WTC11 (cell line): ENCODE data around the gene CHDH. TPM values are rescaled to one million over a fixed set of nuclear protein-coding genes. Genes with fewer than 3 reads are reported as not detected.

Source experiments
- ATAC-seq: fragments of 200-7000 bp; cut with Tn5 transposase; 2 replicates; pipeline ENCODE4 v1.10.0; 2021; ENCODE audit warnings: mild to moderate bottlenecking, moderate library complexity
- CTCF ChIA-PET: fragments of 300-600 bp; sonication (Branson Sonifier 250); formaldehyde crosslinking; loops from one replicate; lab custom pipeline; 2021; ENCODE audit warnings: antibody characterized with exemption; lab: Charles Lee
- POLR2A ChIA-PET: fragments of 350-600 bp; sonication (Branson Sonifier 250); formaldehyde crosslinking; loops from one replicate; lab custom pipeline; 2021; ENCODE audit warnings: antibody characterized with exemption; lab: Charles Lee
- DNase-seq: peaks from one replicate; pipeline ENCODE4 v3.0.0; 2021; ENCODE audit warnings: low spot score
- H3K27ac Mint-ChIP-seq: 2 replicates; pipeline ENCODE4 v1.8.0; 2021; ENCODE audit warnings: mixed read lengths
- H3K27me3 Mint-ChIP-seq: 2 replicates; pipeline ENCODE4 v1.8.0; 2021; ENCODE audit warnings: low read depth, mild to moderate bottlenecking, moderate library complexity, mixed read lengths
- H3K36me3 Mint-ChIP-seq: 2 replicates; pipeline ENCODE4 v1.8.0; 2021; ENCODE audit warnings: mixed read lengths
- H3K4me1 Mint-ChIP-seq: 2 replicates; pipeline ENCODE4 v1.8.0; 2022; ENCODE audit warnings: mixed read lengths
- H3K4me3 Mint-ChIP-seq: 2 replicates; pipeline ENCODE4 v1.8.0; 2021; ENCODE audit warnings: mild to moderate bottlenecking, moderate library complexity, mixed read lengths
- H3K9me3 Mint-ChIP-seq: 2 replicates; pipeline ENCODE4 v1.8.0; 2021; ENCODE audit warnings: mixed read lengths
- ATF1 ChIP-seq: sonication (generic); formaldehyde crosslinking; IDR thresholded peaks from 2 replicates; pipeline ENCODE4 v1.8.1; 2023; ENCODE audit warnings: mild to moderate bottlenecking, moderate library complexity, missing genetic modification reagents
- FOXP1 ChIP-seq: sonication (generic); formaldehyde crosslinking; IDR thresholded peaks from 2 replicates; pipeline ENCODE4 v1.8.0; 2022; ENCODE audit warnings: missing genetic modification reagents, mild to moderate bottlenecking, moderate library complexity, borderline replicate concordance
- KAT7 ChIP-seq: sonication (generic); formaldehyde crosslinking; IDR thresholded peaks from 2 replicates; pipeline ENCODE4 v1.8.1; 2023; ENCODE audit warnings: missing genetic modification reagents, mild to moderate bottlenecking, borderline replicate concordance
- NFATC4 ChIP-seq: fragments of 250-450 bp; sonication (Bioruptor Pico); IDR thresholded peaks from 2 replicates; pipeline ENCODE4 v1.9.0; 2021; ENCODE audit warnings: mild to moderate bottlenecking
- ZBTB21 ChIP-seq: sonication (generic); formaldehyde crosslinking; IDR thresholded peaks from 2 replicates; pipeline ENCODE4 v1.8.1; 2023; ENCODE audit warnings: mild to moderate bottlenecking, missing genetic modification reagents, borderline replicate concordance
- ZNF138 ChIP-seq: sonication (generic); formaldehyde crosslinking; conservative IDR thresholded peaks from 2 replicates; pipeline ENCODE4 v1.8.1; 2022; ENCODE audit warnings: mild to moderate bottlenecking, moderate library complexity, missing genetic modification reagents
- ZNF219 ChIP-seq: sonication (generic); formaldehyde crosslinking; IDR thresholded peaks from 2 replicates; pipeline ENCODE4 v1.8.0; 2023; ENCODE audit warnings: missing genetic modification reagents, mild to moderate bottlenecking, borderline replicate concordance
- ZNF423 ChIP-seq: fragments of 250-450 bp; sonication (Bioruptor Pico); IDR thresholded peaks from 2 replicates; pipeline ENCODE4 v2.1.2; 2022; ENCODE audit warnings: mild to moderate bottlenecking, moderate library complexity
- ZNF671 ChIP-seq: fragments of 250-450 bp; sonication (Bioruptor Pico); IDR thresholded peaks from 2 replicates; pipeline ENCODE4 v1.8.0; 2021; ENCODE audit warnings: mild to moderate bottlenecking
- total RNA-seq: library from RNA; stranded (reverse); gene quantifications from 3 replicates; pipeline ENCODE4 v1.2.3, GENCODE V29; 2021
- TF ChIP-seq, protein P1 (sequence below): sonication (generic); formaldehyde crosslinking; IDR thresholded peaks from 2 replicates; pipeline ENCODE4 v1.8.1; 2022; ENCODE audit warnings: missing genetic modification reagents, borderline replicate concordance
- TF ChIP-seq, protein P2 (sequence below): sonication (generic); formaldehyde crosslinking; IDR thresholded peaks from 2 replicates; pipeline ENCODE4 v1.8.1; 2023; ENCODE audit warnings: mild to moderate bottlenecking, missing genetic modification reagents
- TF ChIP-seq, protein P3 (sequence below): sonication (generic); formaldehyde crosslinking; IDR thresholded peaks from 2 replicates; pipeline ENCODE4 v1.8.1; 2023; ENCODE audit warnings: mild to moderate bottlenecking, missing genetic modification reagents
- TF ChIP-seq, protein P4 (sequence below): sonication (generic); formaldehyde crosslinking; IDR thresholded peaks from 2 replicates; pipeline ENCODE4 v1.8.0; 2023; ENCODE audit warnings: mild to moderate bottlenecking, missing genetic modification reagents
- TF ChIP-seq, protein P5 (sequence below): sonication (generic); formaldehyde crosslinking; IDR thresholded peaks from 2 replicates; pipeline ENCODE4 v1.8.0; 2023; ENCODE audit warnings: missing genetic modification reagents, mild to moderate bottlenecking, borderline replicate concordance
- TF ChIP-seq, protein P6 (sequence below): sonication (generic); formaldehyde crosslinking; IDR thresholded peaks from 2 replicates; pipeline ENCODE4 v1.8.1; 2023; ENCODE audit warnings: mild to moderate bottlenecking, moderate library complexity, missing genetic modification reagents

Gene CHDH
- total RNA-seq, 1 experiment from 2014 or later, result 11.7 TPM

DNA sequence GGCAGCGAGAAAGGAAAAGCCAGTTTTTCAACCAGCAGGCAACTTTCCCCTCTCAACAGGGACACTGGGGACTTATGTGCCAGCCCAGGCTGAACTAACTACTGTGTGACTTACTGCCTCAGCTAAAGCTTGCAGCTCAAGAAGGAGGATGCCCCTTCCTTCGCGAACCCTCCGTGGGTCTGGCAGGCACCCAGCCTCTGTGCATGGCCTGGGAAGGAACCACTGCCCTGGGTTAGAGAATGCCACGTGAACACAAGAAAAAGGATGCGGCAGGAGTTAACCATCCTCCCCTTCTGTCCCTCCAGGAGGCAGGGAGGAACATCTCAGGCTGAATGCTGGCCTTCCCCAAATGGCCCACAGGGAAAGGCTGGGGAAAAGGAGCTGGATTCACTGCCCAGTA, 29.0 kb downstream of the CHDH start:
- Mint-ChIP-seq H3K4me3 (no peak overlapping the region), H3K9me3 (no peaks in the 10 kb centered on the region), H3K27me3 (no peaks in the 10 kb centered on the region), H3K4me1 (no peaks in the 10 kb centered on the region), H3K36me3 (no peaks in the 10 kb centered on the region; the same call in 1 of the 2 replicates), H3K27ac (no peak overlapping the region)
- no peak for TF ChIP-seq ZBTB21 (CRISPR knock-in tag)
- TF ChIP-seq FOXP1 (CRISPR knock-in tag), result no peak
- TF ChIP-seq, protein P1, sequence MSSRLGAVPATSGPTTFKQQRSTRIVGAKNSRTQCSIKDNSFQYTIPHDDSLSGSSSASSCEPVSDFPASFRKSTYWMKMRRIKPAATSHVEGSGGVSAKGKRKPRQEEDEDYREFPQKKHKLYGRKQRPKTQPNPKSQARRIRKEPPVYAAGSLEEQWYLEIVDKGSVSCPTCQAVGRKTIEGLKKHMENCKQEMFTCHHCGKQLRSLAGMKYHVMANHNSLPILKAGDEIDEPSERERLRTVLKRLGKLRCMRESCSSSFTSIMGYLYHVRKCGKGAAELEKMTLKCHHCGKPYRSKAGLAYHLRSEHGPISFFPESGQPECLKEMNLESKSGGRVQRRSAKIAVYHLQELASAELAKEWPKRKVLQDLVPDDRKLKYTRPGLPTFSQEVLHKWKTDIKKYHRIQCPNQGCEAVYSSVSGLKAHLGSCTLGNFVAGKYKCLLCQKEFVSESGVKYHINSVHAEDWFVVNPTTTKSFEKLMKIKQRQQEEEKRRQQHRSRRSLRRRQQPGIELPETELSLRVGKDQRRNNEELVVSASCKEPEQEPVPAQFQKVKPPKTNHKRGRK (CRISPR knock-in tag), result no peak
- no peak for TF ChIP-seq ZNF219
- TF ChIP-seq ZNF423 (CRISPR knock-in tag), result no peak
- no peak for TF ChIP-seq ZNF138 (CRISPR knock-in tag)
- TF ChIP-seq, protein P2, sequence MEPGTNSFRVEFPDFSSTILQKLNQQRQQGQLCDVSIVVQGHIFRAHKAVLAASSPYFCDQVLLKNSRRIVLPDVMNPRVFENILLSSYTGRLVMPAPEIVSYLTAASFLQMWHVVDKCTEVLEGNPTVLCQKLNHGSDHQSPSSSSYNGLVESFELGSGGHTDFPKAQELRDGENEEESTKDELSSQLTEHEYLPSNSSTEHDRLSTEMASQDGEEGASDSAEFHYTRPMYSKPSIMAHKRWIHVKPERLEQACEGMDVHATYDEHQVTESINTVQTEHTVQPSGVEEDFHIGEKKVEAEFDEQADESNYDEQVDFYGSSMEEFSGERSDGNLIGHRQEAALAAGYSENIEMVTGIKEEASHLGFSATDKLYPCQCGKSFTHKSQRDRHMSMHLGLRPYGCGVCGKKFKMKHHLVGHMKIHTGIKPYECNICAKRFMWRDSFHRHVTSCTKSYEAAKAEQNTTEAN (CRISPR knock-in tag), result no peak
- no peak for TF ChIP-seq NFATC4 (CRISPR knock-in tag)
- TF ChIP-seq, protein P3, sequence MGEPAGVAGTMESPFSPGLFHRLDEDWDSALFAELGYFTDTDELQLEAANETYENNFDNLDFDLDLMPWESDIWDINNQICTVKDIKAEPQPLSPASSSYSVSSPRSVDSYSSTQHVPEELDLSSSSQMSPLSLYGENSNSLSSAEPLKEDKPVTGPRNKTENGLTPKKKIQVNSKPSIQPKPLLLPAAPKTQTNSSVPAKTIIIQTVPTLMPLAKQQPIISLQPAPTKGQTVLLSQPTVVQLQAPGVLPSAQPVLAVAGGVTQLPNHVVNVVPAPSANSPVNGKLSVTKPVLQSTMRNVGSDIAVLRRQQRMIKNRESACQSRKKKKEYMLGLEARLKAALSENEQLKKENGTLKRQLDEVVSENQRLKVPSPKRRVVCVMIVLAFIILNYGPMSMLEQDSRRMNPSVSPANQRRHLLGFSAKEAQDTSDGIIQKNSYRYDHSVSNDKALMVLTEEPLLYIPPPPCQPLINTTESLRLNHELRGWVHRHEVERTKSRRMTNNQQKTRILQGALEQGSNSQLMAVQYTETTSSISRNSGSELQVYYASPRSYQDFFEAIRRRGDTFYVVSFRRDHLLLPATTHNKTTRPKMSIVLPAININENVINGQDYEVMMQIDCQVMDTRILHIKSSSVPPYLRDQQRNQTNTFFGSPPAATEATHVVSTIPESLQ (CRISPR knock-in tag), result no peak
- TF ChIP-seq, protein P4, sequence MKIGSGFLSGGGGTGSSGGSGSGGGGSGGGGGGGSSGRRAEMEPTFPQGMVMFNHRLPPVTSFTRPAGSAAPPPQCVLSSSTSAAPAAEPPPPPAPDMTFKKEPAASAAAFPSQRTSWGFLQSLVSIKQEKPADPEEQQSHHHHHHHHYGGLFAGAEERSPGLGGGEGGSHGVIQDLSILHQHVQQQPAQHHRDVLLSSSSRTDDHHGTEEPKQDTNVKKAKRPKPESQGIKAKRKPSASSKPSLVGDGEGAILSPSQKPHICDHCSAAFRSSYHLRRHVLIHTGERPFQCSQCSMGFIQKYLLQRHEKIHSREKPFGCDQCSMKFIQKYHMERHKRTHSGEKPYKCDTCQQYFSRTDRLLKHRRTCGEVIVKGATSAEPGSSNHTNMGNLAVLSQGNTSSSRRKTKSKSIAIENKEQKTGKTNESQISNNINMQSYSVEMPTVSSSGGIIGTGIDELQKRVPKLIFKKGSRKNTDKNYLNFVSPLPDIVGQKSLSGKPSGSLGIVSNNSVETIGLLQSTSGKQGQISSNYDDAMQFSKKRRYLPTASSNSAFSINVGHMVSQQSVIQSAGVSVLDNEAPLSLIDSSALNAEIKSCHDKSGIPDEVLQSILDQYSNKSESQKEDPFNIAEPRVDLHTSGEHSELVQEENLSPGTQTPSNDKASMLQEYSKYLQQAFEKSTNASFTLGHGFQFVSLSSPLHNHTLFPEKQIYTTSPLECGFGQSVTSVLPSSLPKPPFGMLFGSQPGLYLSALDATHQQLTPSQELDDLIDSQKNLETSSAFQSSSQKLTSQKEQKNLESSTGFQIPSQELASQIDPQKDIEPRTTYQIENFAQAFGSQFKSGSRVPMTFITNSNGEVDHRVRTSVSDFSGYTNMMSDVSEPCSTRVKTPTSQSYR (CRISPR knock-in tag), result no peak
- POLR2A ChIA-PET, result no interaction called here
- ATAC-seq (no peak), DNase-seq (no peak)
- CTCF ChIA-PET, result interaction anchor here (0.7 kb wide), 1 partner anchor 79 kb away, joined by 5 read pairs; no protein-coding TSS in a partner anchor

DNA sequence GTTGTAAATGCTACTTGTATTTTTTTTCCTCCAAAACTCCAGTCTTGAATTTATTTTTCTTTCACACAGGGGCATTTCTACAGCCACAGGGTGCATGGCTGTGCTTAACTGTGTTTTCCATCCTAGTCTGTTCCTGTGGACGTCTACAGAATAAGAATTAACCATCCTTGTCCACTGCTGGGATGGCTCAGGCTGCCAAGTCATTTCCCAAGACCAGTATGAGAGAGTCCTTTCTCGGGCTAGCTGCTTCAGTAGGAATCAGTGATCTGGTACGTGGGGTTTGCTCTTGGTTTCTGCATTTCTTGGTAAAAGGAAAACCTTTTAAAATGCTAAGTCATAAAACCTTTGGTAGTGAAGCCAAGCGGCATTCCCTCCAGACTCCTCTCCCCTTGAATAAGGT, 29.8 kb downstream of the CHDH start:
- ChIA-PET POLR2A (no interaction called here), CTCF (interaction anchor here (0.6 to 0.7 kb wide), 3 partner anchors 26 to 218 kb away, joined by 3 to 5 read pairs (median 3); no protein-coding TSS in a partner anchor)
- no peaks in the 10 kb centered on the region; the same call in 1 of the 2 replicates for H3K36me3 Mint-ChIP-seq
- ATAC-seq (no peak), DNase-seq (no peak)
- no peaks in the 10 kb centered on the region for H3K27me3 Mint-ChIP-seq
- H3K4me1 Mint-ChIP-seq, result no peaks in the 10 kb centered on the region
- no peak overlapping the region for H3K4me3 Mint-ChIP-seq
- no peak overlapping the region for H3K27ac Mint-ChIP-seq
- H3K9me3 Mint-ChIP-seq, result no peaks in the 10 kb centered on the region
- TF ChIP-seq, protein P5, sequence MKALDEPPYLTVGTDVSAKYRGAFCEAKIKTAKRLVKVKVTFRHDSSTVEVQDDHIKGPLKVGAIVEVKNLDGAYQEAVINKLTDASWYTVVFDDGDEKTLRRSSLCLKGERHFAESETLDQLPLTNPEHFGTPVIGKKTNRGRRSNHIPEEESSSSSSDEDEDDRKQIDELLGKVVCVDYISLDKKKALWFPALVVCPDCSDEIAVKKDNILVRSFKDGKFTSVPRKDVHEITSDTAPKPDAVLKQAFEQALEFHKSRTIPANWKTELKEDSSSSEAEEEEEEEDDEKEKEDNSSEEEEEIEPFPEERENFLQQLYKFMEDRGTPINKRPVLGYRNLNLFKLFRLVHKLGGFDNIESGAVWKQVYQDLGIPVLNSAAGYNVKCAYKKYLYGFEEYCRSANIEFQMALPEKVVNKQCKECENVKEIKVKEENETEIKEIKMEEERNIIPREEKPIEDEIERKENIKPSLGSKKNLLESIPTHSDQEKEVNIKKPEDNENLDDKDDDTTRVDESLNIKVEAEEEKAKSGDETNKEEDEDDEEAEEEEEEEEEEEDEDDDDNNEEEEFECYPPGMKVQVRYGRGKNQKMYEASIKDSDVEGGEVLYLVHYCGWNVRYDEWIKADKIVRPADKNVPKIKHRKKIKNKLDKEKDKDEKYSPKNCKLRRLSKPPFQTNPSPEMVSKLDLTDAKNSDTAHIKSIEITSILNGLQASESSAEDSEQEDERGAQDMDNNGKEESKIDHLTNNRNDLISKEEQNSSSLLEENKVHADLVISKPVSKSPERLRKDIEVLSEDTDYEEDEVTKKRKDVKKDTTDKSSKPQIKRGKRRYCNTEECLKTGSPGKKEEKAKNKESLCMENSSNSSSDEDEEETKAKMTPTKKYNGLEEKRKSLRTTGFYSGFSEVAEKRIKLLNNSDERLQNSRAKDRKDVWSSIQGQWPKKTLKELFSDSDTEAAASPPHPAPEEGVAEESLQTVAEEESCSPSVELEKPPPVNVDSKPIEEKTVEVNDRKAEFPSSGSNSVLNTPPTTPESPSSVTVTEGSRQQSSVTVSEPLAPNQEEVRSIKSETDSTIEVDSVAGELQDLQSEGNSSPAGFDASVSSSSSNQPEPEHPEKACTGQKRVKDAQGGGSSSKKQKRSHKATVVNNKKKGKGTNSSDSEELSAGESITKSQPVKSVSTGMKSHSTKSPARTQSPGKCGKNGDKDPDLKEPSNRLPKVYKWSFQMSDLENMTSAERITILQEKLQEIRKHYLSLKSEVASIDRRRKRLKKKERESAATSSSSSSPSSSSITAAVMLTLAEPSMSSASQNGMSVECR, result no peak
- TF ChIP-seq, protein P6, sequence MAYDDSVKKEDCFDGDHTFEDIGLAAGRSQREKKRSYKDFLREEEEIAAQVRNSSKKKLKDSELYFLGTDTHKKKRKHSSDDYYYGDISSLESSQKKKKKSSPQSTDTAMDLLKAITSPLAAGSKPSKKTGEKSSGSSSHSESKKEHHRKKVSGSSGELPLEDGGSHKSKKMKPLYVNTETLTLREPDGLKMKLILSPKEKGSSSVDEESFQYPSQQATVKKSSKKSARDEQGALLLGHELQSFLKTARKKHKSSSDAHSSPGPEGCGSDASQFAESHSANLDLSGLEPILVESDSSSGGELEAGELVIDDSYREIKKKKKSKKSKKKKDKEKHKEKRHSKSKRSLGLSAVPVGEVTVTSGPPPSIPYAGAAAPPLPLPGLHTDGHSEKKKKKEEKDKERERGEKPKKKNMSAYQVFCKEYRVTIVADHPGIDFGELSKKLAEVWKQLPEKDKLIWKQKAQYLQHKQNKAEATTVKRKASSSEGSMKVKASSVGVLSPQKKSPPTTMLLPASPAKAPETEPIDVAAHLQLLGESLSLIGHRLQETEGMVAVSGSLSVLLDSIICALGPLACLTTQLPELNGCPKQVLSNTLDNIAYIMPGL (CRISPR knock-in tag), result no peak
- TF ChIP-seq ZNF671 (CRISPR knock-in tag) (no peak), KAT7 (CRISPR knock-in tag) (no peak), ATF1 (CRISPR knock-in tag) (no peak)
